ENCODE results near the gene AFTPH. TPM values are rescaled to one million over a fixed set of nuclear protein-coding genes. Genes with fewer than 3 reads are reported as not detected.

AFTPH gene
- total and polyA plus RNA-seq, 9 of the 15 experiments (the other 6 are each of a cell fraction or from before 2014, with no cell fraction given) = 8.0 to 26.2 (median 13.8) TPM

DNA sequence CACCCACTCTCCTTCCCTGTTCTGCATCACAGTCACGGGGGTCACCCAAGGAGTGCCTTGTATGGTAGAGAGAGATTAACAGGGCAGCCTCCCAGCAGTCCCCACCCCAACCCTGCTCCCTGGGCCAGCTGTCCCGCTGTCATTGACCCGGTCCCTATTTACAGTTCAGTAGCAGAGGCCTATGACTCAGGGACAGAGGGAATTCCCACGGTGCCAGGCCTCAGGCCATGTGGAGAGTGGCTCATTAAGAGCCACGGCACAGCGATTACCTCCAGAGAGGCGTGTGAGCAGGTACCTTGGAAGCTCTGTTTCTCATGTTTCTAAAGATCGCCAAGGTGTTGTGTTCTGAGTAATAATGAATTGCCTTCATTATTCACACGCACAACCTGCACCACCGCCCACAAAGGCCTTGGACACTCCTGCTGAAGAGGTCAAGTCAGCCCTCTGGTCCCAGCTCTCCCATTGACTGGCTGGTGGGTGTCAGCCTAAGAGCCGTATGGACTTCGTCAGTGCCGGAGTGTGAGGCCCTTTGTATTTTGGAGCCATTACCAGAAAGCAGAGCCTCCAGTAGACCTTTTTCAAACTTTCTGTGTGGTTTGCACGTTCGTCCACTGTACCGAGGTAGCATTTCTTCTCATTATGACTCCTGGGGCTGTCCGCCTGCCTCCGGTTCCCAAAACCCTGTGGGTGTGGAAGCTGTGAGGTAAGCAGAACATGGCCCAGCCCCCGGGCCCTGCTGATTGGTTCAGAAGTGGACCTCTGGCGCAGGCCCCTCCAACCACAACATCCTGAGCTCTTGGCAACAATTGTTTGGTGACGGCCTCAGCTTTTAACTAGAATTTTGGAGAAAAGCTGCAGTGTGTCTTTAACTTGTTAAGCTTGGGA, 82.6 kb downstream of the AFTPH start (continued):
- TF ChIP-seq GATA2 (CRISPR knock-in tag; IDR thresholded peaks at IDR 0.05) (no peak; the same call in 1 of the 2 replicates), USF1 (CRISPR knock-in tag; IDR thresholded peaks at IDR 0.05) (no peak), GATAD2B (IDR thresholded peaks at IDR 0.05; ENCODE audit: borderline replicate concordance) (no peak), BCOR (IDR thresholded peaks at IDR 0.05) (no peak), ZNF655 (CRISPR knock-in tag; IDR thresholded peaks at IDR 0.05) (no peak), MBD2 (IDR thresholded peaks at IDR 0.05; ENCODE audit: borderline replicate concordance, low read depth) (no peak), CTBP1 (IDR thresholded peaks at IDR 0.05; ENCODE audit: borderline replicate concordance) (peak; percentile 44), ZNF324 (CRISPR knock-in tag; IDR thresholded peaks at IDR 0.05) (no peak), FOXM1 (IDR thresholded peaks at IDR 0.05; ENCODE audit: low read depth) (no peak), FOXM1 (CRISPR knock-in tag; IDR thresholded peaks at IDR 0.05; ENCODE audit: low read depth) (no peak), PTBP1 (IDR thresholded peaks at IDR 0.05; ENCODE audit: low read depth, low read length) (no peak), MLX (CRISPR knock-in tag; conservative IDR thresholded peaks at IDR 0.05) (no peak), DMBX1 (CRISPR knock-in tag; IDR thresholded peaks at IDR 0.05; ENCODE audit: borderline replicate concordance) (no peak), IFI16 (CRISPR knock-in tag; IDR thresholded peaks at IDR 0.05) (no peak), CBX5 (IDR thresholded peaks at IDR 0.05; ENCODE audit: borderline replicate concordance, low read depth) (no peak), ZBTB26 (CRISPR knock-in tag; IDR thresholded peaks at IDR 0.05) (no peak), SRSF1 (IDR thresholded peaks at IDR 0.05; ENCODE audit: low read depth, low read length) (no peak), PHTF2 (CRISPR knock-in tag; IDR thresholded peaks at IDR 0.05) (no peak), TSC22D4 (tag; IDR thresholded peaks at IDR 0.05) (no peak)
- TF ChIP-seq, protein P1, sequence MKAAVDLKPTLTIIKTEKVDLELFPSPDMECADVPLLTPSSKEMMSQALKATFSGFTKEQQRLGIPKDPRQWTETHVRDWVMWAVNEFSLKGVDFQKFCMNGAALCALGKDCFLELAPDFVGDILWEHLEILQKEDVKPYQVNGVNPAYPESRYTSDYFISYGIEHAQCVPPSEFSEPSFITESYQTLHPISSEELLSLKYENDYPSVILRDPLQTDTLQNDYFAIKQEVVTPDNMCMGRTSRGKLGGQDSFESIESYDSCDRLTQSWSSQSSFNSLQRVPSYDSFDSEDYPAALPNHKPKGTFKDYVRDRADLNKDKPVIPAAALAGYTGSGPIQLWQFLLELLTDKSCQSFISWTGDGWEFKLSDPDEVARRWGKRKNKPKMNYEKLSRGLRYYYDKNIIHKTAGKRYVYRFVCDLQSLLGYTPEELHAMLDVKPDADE (conservative IDR thresholded peaks at IDR 0.05; ENCODE audit: control insufficient read depth, low read depth, low read length) = no peak
- TF ChIP-seq, protein P2, sequence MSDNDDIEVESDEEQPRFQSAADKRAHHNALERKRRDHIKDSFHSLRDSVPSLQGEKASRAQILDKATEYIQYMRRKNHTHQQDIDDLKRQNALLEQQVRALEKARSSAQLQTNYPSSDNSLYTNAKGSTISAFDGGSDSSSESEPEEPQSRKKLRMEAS (CRISPR knock-in tag; IDR thresholded peaks at IDR 0.05) = peak; percentile 21; the same call in 1 of the 2 replicates
- TF ChIP-seq, protein P3, sequence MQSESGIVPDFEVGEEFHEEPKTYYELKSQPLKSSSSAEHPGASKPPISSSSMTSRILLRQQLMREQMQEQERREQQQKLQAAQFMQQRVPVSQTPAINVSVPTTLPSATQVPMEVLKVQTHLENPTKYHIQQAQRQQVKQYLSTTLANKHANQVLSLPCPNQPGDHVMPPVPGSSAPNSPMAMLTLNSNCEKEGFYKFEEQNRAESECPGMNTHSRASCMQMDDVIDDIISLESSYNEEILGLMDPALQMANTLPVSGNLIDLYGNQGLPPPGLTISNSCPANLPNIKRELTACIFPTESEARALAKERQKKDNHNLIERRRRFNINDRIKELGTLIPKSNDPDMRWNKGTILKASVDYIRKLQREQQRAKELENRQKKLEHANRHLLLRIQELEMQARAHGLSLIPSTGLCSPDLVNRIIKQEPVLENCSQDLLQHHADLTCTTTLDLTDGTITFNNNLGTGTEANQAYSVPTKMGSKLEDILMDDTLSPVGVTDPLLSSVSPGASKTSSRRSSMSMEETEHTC (IDR thresholded peaks at IDR 0.05) = no peak

All from K562 (cell line).